WTC11 (cell line): ENCODE data around the gene OR10C1. TPM values are rescaled to one million over a fixed set of nuclear protein-coding genes. Genes with fewer than 3 reads are reported as not detected.

Experiments
- ATAC-seq: fragments of 200-7000 bp; cut with Tn5 transposase; 2 replicates; pipeline ENCODE4 v1.10.0; 2021; ENCODE audit warnings: mild to moderate bottlenecking, moderate library complexity
- CTCF ChIA-PET: fragments of 300-600 bp; sonication (Branson Sonifier 250); formaldehyde crosslinking; loops from one replicate; lab custom pipeline; 2021; ENCODE audit warnings: antibody characterized with exemption; lab: Charles Lee
- POLR2A ChIA-PET: fragments of 350-600 bp; sonication (Branson Sonifier 250); formaldehyde crosslinking; loops from one replicate; lab custom pipeline; 2021; ENCODE audit warnings: antibody characterized with exemption; lab: Charles Lee
- DNase-seq: peaks from one replicate; pipeline ENCODE4 v3.0.0; 2021; ENCODE audit warnings: low spot score
- H3K27ac Mint-ChIP-seq: 2 replicates; pipeline ENCODE4 v1.8.0; 2021; ENCODE audit warnings: mixed read lengths
- H3K27me3 Mint-ChIP-seq: 2 replicates; pipeline ENCODE4 v1.8.0; 2021; ENCODE audit warnings: low read depth, mild to moderate bottlenecking, moderate library complexity, mixed read lengths
- H3K36me3 Mint-ChIP-seq: 2 replicates; pipeline ENCODE4 v1.8.0; 2021; ENCODE audit warnings: mixed read lengths
- H3K4me1 Mint-ChIP-seq: 2 replicates; pipeline ENCODE4 v1.8.0; 2022; ENCODE audit warnings: mixed read lengths
- H3K4me3 Mint-ChIP-seq: 2 replicates; pipeline ENCODE4 v1.8.0; 2021; ENCODE audit warnings: mild to moderate bottlenecking, moderate library complexity, mixed read lengths
- H3K9me3 Mint-ChIP-seq: 2 replicates; pipeline ENCODE4 v1.8.0; 2021; ENCODE audit warnings: mixed read lengths
- ETV6 ChIP-seq: sonication (generic); formaldehyde crosslinking; IDR thresholded peaks from 2 replicates; pipeline ENCODE4 v1.8.1; 2022; ENCODE audit warnings: mild to moderate bottlenecking, missing genetic modification reagents
- NR1H2 ChIP-seq: sonication (generic); formaldehyde crosslinking; IDR thresholded peaks from 2 replicates; pipeline ENCODE4 v1.9.0; 2021; ENCODE audit warnings: mild to moderate bottlenecking, moderate library complexity, missing genetic modification reagents
- PRRX2 ChIP-seq: fragments of 250-450 bp; sonication (Bioruptor Pico); IDR thresholded peaks from 2 replicates; pipeline ENCODE4 v1.8.0; 2021; ENCODE audit warnings: mild to moderate bottlenecking
- TP53 ChIP-seq: sonication (generic); formaldehyde crosslinking; IDR thresholded peaks from 2 replicates; pipeline ENCODE4 v1.8.1; 2023; ENCODE audit warnings: mild to moderate bottlenecking, missing genetic modification reagents
- ZNF138 ChIP-seq: sonication (generic); formaldehyde crosslinking; conservative IDR thresholded peaks from 2 replicates; pipeline ENCODE4 v1.8.1; 2022; ENCODE audit warnings: mild to moderate bottlenecking, moderate library complexity, missing genetic modification reagents
- total RNA-seq: library from RNA; stranded (reverse); gene quantifications from 3 replicates; pipeline ENCODE4 v1.2.3, GENCODE V29; 2021
- TF ChIP-seq, protein P1 (sequence below): fragments of 250-450 bp; sonication (Bioruptor Pico); IDR thresholded peaks from 2 replicates; pipeline ENCODE4 v2.1.2; 2022; ENCODE audit warnings: mild to moderate bottlenecking, moderate library complexity
- TF ChIP-seq, protein P2 (sequence below): sonication (generic); formaldehyde crosslinking; IDR thresholded peaks from 2 replicates; pipeline ENCODE4 v1.8.0; 2022; ENCODE audit warnings: mild to moderate bottlenecking, missing genetic modification reagents
- TF ChIP-seq, protein P3 (sequence below): sonication (generic); formaldehyde crosslinking; IDR thresholded peaks from 2 replicates; pipeline ENCODE4 v1.8.1; 2022; ENCODE audit warnings: mild to moderate bottlenecking, moderate library complexity, missing genetic modification reagents
- TF ChIP-seq, protein P4 (sequence below): fragments of 250-450 bp; sonication (Bioruptor Pico); IDR thresholded peaks from 2 replicates; pipeline ENCODE4 v1.8.0; 2021; ENCODE audit warnings: mild to moderate bottlenecking
- TF ChIP-seq, protein P5 (sequence below): sonication (generic); formaldehyde crosslinking; IDR thresholded peaks from 2 replicates; pipeline ENCODE4 v1.8.1; 2023; ENCODE audit warnings: mild to moderate bottlenecking, moderate library complexity, missing genetic modification reagents

OR10C1 gene
- total RNA-seq, 1 experiment from 2014 or later, result not detected

DNA sequence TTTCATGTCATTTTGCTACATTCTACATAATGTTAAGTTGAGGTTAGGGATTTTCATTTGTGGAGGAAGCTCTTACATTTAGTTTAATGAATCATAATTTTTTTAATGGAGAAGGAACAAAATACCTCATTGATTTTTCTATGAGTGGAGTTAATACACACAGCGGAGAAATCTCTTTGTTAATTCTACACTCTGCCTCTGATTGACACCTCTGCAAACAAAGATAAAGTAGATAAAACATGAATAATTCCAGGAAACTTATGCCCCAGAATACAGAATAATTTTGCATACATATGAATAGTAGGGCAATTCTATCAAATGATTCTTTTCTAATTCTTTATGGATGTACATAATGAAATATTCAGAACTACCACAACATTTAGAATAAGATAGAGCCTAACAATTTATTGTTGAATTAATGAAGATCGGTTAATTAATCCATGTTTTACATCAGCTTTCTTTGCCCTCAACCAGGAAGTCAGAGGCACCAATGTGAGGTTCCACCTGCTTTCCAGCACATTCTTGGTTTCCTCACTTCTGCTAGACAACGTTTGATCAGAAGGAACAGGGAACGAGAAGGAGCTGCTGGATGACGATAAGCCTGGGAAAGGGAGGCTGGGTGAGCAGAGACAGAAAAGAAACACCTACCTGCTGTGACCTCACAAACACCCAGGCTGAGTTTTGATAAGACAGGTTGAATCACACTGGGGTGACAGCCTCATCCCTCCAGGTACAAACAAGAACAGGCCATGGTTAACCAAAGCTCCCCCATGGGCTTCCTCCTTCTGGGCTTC, 22.1 kb downstream of the OR10C1 start:
- H3K4me3 Mint-ChIP-seq, result no peak overlapping the region
- ATAC-seq, result no peak

DNA sequence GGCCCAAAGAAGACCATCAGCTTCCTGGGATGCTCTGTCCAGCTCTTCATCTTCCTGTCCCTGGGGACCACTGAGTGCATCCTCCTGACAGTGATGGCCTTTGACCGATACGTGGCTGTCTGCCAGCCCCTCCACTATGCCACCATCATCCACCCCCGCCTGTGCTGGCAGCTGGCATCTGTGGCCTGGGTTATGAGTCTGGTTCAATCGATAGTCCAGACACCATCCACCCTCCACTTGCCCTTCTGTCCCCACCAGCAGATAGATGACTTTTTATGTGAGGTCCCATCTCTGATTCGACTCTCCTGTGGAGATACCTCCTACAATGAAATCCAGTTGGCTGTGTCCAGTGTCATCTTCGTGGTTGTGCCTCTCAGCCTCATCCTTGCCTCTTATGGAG, 22.9 kb downstream of the OR10C1 start:
- Mint-ChIP-seq H3K27me3 (peaks cover 6% of the 10 kb centered on the region), H3K4me3 (no peak overlapping the region), H3K9me3 (peaks cover 6% of the 10 kb centered on the region), H3K27ac (no peak overlapping the region), H3K4me1 (peaks cover 4% of the 10 kb centered on the region), H3K36me3 (no peaks in the 10 kb centered on the region)
- CTCF ChIA-PET, result no interaction called here
- ATAC-seq, result no peak
- TF ChIP-seq, protein P1, sequence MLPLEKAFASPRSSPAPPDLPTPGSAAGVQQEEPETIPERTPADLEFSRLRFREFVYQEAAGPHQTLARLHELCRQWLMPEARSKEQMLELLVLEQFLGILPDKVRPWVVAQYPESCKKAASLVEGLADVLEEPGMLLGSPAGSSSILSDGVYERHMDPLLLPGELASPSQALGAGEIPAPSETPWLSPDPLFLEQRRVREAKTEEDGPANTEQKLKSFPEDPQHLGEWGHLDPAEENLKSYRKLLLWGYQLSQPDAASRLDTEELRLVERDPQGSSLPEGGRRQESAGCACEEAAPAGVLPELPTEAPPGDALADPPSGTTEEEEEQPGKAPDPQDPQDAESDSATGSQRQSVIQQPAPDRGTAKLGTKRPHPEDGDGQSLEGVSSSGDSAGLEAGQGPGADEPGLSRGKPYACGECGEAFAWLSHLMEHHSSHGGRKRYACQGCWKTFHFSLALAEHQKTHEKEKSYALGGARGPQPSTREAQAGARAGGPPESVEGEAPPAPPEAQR (CRISPR knock-in tag), result no peak
- POLR2A ChIA-PET, result no interaction called here
- no peak for DNase-seq

More for the DNA sequence above, 22.1 kb downstream of the OR10C1 start:
- ChIA-PET CTCF (no interaction called here), POLR2A (no interaction called here)
- no peak overlapping the region for H3K27ac Mint-ChIP-seq
- H3K27me3 Mint-ChIP-seq, result peaks cover 6% of the 10 kb centered on the region
- no peak for DNase-seq
- H3K4me1 Mint-ChIP-seq, result peaks cover 4% of the 10 kb centered on the region
- H3K9me3 Mint-ChIP-seq, result peaks cover 6% of the 10 kb centered on the region
- no peak for TF ChIP-seq ETV6 (CRISPR knock-in tag)
- TF ChIP-seq, protein P2, sequence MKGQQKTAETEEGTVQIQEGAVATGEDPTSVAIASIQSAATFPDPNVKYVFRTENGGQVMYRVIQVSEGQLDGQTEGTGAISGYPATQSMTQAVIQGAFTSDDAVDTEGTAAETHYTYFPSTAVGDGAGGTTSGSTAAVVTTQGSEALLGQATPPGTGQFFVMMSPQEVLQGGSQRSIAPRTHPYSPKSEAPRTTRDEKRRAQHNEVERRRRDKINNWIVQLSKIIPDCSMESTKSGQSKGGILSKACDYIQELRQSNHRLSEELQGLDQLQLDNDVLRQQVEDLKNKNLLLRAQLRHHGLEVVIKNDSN (CRISPR knock-in tag), result no peak
- no peak for TF ChIP-seq PRRX2 (CRISPR knock-in tag)
- no peaks in the 10 kb centered on the region for H3K36me3 Mint-ChIP-seq

DNA sequence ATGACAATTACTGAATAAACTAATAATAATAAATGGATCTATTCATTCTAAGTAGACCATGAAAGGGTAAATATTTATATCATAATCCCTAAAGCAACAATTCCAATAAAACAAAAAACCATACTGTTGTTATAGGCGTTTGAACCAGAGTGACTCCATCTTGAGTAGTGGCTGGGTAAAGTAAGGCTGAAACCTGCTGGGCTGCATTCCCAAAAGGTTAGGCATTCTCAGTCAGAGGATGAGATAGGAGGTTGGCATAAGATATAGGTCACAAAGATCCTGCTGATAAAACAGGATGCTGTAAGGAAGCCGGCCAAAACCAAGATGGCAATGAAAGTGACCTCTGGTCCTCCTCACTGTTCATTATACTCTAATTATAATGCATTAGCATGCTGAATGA, 26.2 kb downstream of the OR10C1 start:
- ChIA-PET CTCF (no interaction called here), POLR2A (no interaction called here)
- no peaks in the 10 kb centered on the region for H3K36me3 Mint-ChIP-seq
- TF ChIP-seq, protein P3, sequence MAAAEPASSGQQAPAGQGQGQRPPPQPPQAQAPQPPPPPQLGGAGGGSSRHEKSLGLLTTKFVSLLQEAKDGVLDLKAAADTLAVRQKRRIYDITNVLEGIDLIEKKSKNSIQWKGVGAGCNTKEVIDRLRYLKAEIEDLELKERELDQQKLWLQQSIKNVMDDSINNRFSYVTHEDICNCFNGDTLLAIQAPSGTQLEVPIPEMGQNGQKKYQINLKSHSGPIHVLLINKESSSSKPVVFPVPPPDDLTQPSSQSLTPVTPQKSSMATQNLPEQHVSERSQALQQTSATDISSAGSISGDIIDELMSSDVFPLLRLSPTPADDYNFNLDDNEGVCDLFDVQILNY, result no peak
- TF ChIP-seq NR1H2 (CRISPR knock-in tag) (no peak), ZNF138 (CRISPR knock-in tag) (no peak), TP53 (no peak)
- TF ChIP-seq, protein P4, sequence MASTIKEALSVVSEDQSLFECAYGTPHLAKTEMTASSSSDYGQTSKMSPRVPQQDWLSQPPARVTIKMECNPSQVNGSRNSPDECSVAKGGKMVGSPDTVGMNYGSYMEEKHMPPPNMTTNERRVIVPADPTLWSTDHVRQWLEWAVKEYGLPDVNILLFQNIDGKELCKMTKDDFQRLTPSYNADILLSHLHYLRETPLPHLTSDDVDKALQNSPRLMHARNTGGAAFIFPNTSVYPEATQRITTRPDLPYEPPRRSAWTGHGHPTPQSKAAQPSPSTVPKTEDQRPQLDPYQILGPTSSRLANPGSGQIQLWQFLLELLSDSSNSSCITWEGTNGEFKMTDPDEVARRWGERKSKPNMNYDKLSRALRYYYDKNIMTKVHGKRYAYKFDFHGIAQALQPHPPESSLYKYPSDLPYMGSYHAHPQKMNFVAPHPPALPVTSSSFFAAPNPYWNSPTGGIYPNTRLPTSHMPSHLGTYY (CRISPR knock-in tag), result no peak
- TF ChIP-seq, protein P5, sequence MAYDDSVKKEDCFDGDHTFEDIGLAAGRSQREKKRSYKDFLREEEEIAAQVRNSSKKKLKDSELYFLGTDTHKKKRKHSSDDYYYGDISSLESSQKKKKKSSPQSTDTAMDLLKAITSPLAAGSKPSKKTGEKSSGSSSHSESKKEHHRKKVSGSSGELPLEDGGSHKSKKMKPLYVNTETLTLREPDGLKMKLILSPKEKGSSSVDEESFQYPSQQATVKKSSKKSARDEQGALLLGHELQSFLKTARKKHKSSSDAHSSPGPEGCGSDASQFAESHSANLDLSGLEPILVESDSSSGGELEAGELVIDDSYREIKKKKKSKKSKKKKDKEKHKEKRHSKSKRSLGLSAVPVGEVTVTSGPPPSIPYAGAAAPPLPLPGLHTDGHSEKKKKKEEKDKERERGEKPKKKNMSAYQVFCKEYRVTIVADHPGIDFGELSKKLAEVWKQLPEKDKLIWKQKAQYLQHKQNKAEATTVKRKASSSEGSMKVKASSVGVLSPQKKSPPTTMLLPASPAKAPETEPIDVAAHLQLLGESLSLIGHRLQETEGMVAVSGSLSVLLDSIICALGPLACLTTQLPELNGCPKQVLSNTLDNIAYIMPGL (CRISPR knock-in tag), result no peak
- TF ChIP-seq, protein P1 (CRISPR knock-in tag), result no peak
- ATAC-seq (no peak), DNase-seq (no peak)
- H3K4me1 Mint-ChIP-seq, result peaks cover 4% of the 10 kb centered on the region
- peaks cover 6% of the 10 kb centered on the region for H3K27me3 Mint-ChIP-seq
- H3K4me3 Mint-ChIP-seq, result no peak overlapping the region
- H3K9me3 Mint-ChIP-seq, result peaks cover 6% of the 10 kb centered on the region
- no peak overlapping the region for H3K27ac Mint-ChIP-seq
